Measurements from ENCODE around the gene PPP6C.
"Not testable (repeated sequence)": the region's sequence is repeated elsewhere in the genome, so short reads cannot be mapped to it uniquely, and the experiment has no call there.

PPP6C gene

GRCh38 chr9:125121146-125121545 is 68.5 kb downstream of the PPP6C start:
- no peak overlapping the region for H3K4me3 ChIP-seq (ENCODE audit: low read depth, low read length)
- TF ChIP-seq CTCF (IDR thresholded peaks at IDR 0.05; ENCODE audit: borderline replicate concordance, insufficient read depth, low read depth, low read length) = no peak

GRCh38 chr9:125119643-125120286 is 69.8 kb downstream of the PPP6C start:
- H3K4me3 ChIP-seq (ENCODE audit: low read depth, low read length) = no peak overlapping the region
- no peak for TF ChIP-seq CTCF (IDR thresholded peaks at IDR 0.05; ENCODE audit: borderline replicate concordance, insufficient read depth, low read depth, low read length)

GRCh38 chr9:125118696-125119095 is 70.9 kb downstream of the PPP6C start:
- H3K4me3 ChIP-seq (ENCODE audit: low read depth, low read length) = not testable (repeated sequence)

DNA sequence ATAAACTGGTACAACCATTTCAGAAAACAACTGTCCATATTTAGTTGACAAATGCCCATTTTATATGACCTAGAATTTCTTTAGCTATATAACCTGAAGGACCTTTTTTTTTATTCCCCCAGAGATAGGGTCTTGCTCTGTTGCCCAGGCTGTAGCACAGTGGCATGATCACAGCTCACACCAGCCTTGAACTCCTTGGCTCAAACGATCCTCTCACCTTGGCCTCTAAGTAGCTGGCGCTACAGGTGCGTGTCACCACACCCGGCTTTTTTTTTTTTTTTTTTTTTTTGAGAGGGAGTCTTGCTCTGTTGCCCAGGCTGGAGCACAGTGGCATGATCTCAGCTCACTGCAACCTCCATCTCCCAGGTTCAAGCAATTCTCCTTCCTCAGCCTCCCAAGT is 75.1 kb downstream of the PPP6C start:
- not testable (repeated sequence) for H3K4me3 ChIP-seq (ENCODE audit: low read depth, low read length)

GRCh38 chr9:125110464-125110863 is 79.1 kb downstream of the PPP6C start:
- no peak for TF ChIP-seq CTCF (IDR thresholded peaks at IDR 0.05; ENCODE audit: borderline replicate concordance, insufficient read depth, low read depth, low read length)
- H3K4me3 ChIP-seq (ENCODE audit: low read depth, low read length) = no peak overlapping the region

GRCh38 chr9:125108541-125108940 is 81.1 kb downstream of the PPP6C start:
- not testable (repeated sequence) for H3K4me3 ChIP-seq (ENCODE audit: low read depth, low read length)

- no peak for TF ChIP-seq CTCF (IDR thresholded peaks at IDR 0.05; ENCODE audit: borderline replicate concordance, insufficient read depth, low read depth, low read length)
- no peak overlapping the region for H3K4me3 ChIP-seq (ENCODE audit: low read depth, low read length)
Measured at GRCh38 chr9:125106285-125106893, 83.2 kb downstream of the PPP6C start.

GRCh38 chr9:125103770-125104460 is 85.7 kb downstream of the PPP6C start:
- TF ChIP-seq CTCF (IDR thresholded peaks at IDR 0.05; ENCODE audit: borderline replicate concordance, insufficient read depth, low read depth, low read length) = no peak
- no peak overlapping the region for H3K4me3 ChIP-seq (ENCODE audit: low read depth, low read length)
